Heart right ventricle (tissue), 16 donors: ENCODE measurements around the gene NDUFA8. TPM values are rescaled to one million over a fixed set of nuclear protein-coding genes. Genes with fewer than 3 reads are reported as not detected.

ENCODE experiments used
- ATAC-seq, 8 donors: fragments of 200-7000 bp; cut with Tn5 transposase; one replicate each; pipeline ENCODE4 v1.9.1; 2020; ENCODE audit warnings: mild to moderate bottlenecking in 8 of 8, moderate library complexity in 8 of 8, moderate number of reproducible peaks in 1 of 8
- DNase-seq, 2 donors: peaks; one replicate each; pipeline ENCODE4 v3.0.0-alpha.2; 2020
- H3K27ac ChIP-seq, 10 donors: fragments of 200-600 bp; sonication (generic) in 2 of 10; one replicate each; pipeline versions ENCODE4 v1.5.0 to v1.8.0; 2020 to 2022; ENCODE audit warnings: mild to moderate bottlenecking in 3 of 10
- H3K27me3 ChIP-seq, 7 donors: fragments of 200-600 bp; one replicate each; pipeline ENCODE4 v1.8.0; 2021 to 2022; ENCODE audit warnings: mild to moderate bottlenecking in 2 of 7
- H3K36me3 ChIP-seq, 9 donors: fragments of 200-600 bp; sonication (generic) in 1 of 9; one replicate each; pipeline versions ENCODE4 v1.5.0 to v1.8.0; 2020 to 2022; ENCODE audit warnings: mild to moderate bottlenecking in 2 of 9
- H3K4me1 ChIP-seq, 9 donors: fragments of 200-600 bp; sonication (generic) in 1 of 9; one replicate each; pipeline versions ENCODE4 v1.5.0 to v1.8.0; 2020 to 2022; ENCODE audit warnings: mild to moderate bottlenecking in 4 of 9
- H3K4me3 ChIP-seq, 10 donors: fragments of 200-600 bp; sonication (generic) in 2 of 10; one replicate each; pipeline versions ENCODE4 v1.5.0 to v1.8.0; 2020 to 2022; ENCODE audit warnings: mild to moderate bottlenecking in 7 of 10, moderate library complexity in 2 of 10
- H3K9me3 ChIP-seq, 11 donors: fragments of 200-600 bp in 10 of 11; sonication (generic) in 2 of 11; one replicate each; pipeline versions ENCODE4 v1.5.0 to v1.8.0; 2013 to 2022; ENCODE audit warnings: mild to moderate bottlenecking in 2 of 11, control low read depth in 1 of 11, moderate library complexity in 1 of 11
- CTCF ChIP-seq, 9 donors: fragments of 200-600 bp; sonication (generic) in 2 of 9; IDR thresholded peaks; one replicate each; pipeline versions ENCODE4 v1.5.0 to v1.8.0; 2021 to 2022; ENCODE audit warnings: antibody characterized with exemption in 9 of 9, mild to moderate bottlenecking in 5 of 9, moderate library complexity in 1 of 9
- WGBS, 2 donors: extraction: QIAGEN DNeasy Blood & Tissue Kit; methylation state at CpG; one replicate each; pipeline ENCODE4 v1.1.7; 2013; ENCODE audit warnings: inconsistent platforms in 1 of 2; 5-methylcytosine and 5-hydroxymethylcytosine counted together
- intact Hi-C, 10 donors: fragments of 100-400 bp; cut with DNase I; formaldehyde crosslinking; loops; one replicate each; pipeline versions ENCODE4 v1.11.1 to v1.14.2; 2022
- polyA plus RNA-seq, 2 donors: library from polyadenylated mRNA; stranded (reverse); fragments of 200-250 nt; gene quantifications; one replicate each; pipeline ENCODE4 v1.2.3, GENCODE V29; 2013
- total RNA-seq, 10 donors: library from RNA; stranded (reverse); fragmentation: NEBNext Ultra II Directional in 3 of 10; extraction: Animal tissue kit (Norgen Biotek cat#: 25700) in 3 of 10; gene quantifications; one replicate each; pipeline versions ENCODE4 v1.2.1 to v1.2.4, GENCODE V29; 2021 to 2023
- donor health status: Arrhythmogenic right ventricular cardiomyopathy.
- donor health status: ischemic (EF 13 %, LVEDD 7.1; RV severe dilation, severe dysfunction).
- donor health status: healthy with polysubstance abuse.
- donor health status: DM: no; HTN: yes; CAD: no.
- donor health status: DM: no; HTN: no; CAD: no.
- donor health status: ischemic (EF 25% LVEDD 6.9; RV normal size, moderate dysfunction).
- donor health status: ischemic (EF 25% LVEDD 5.7; RV mildly dilated, moderate dysfunction).
- donor health status: healthy.
- donor health status: DM: yes; HTN: yes; CAD: no.
- donor health status: Ischemic cardiomyopathy.
- donor health status: ischemic (EF 35%, LVEDD 5.7; RV mildly dilated, moderate dysfunction).
- donor health status: nonischemic (EF 11% LVEDD 7.7; RV severe dilation, severe dysfunction).
- donor health status: DM: yes; HTN: yes; CAD: no.
- donor health status: PGD.
- donor health status: ischemic (EF 29% LVEDD 5.4; RV normal size, mild dysfunction).
- donor health status: nonischemic (EF 23%, LVEDD 6.1; RV moderate dilation, normal function).

NDUFA8 gene
- total and polyA plus RNA-seq, 12 donors, result 222 to 739 (median 313) TPM

DNA sequence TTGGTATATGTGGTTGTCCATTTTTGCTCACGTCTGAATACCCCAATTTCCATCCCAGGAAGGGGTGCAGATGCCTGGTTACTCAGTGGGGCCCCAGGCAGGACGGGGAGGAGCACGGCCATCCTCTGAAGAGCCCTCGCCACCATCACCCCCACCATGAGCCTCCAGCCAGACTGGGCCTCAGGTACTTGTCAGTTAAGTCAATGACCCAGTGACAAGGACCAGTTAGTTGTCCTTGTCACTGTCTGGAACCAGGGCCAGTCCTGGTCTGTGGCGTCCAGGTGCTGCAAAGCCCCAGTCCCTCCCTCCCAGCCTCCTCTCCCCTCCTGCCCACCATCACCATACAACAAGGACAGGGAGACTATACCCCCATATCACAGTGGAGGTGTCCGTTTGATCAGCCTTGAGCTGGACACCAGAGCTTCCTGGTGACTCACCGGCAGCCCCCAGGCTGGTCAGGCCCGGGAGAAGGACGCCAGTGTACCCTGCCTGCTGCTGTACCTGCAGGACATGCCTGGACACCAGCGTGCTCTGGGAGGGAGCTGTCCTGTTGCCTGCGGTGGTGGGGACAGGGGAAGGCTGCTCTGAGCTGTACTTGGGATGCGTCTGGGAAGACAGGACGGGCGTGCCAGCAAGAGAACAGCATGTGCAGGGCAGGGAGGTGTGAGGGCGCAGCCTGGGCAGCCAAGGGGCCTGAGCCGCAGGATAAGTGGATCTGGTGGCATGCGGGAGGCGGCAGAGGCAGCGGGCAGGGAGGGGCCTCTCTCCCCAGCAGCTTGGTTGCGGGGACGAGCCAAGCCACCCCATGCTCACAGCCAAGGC is 33.9 kb downstream of the NDUFA8 start:
- WGBS, 2 donors, result 36 to 47% methylated on average over 21 of the region's 21 CpGs

DNA sequence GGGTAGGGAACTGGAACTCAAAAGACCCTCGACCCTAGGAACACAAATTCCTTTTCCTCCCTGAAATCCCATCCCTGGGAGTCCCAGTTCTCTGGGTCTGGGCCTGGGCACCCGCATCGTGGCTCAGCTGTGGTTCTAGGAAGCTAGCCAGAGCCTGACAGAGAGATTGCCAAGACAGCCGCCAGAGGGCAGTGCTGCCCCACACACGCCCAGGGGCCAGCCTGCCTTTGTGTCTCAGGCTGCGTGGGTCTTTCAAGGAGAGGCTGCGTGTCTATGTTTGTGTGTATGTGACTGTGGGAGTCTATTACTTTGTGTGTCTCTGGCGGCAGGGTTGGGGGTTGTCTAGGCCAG is 34.4 kb downstream of the NDUFA8 start:
- Histone ChIP-seq H3K4me1 (peaks cover 12 to 47% (median 30%) of the 10 kb centered on the region in 9 donors), H3K9me3 (no peaks in the 10 kb centered on the region), H3K27ac (no peak overlapping the region), H3K27me3 (peaks cover 0 to 32% (median 3%) of the 10 kb centered on the region in 7 donors), H3K36me3 (no peaks in the 10 kb centered on the region), H3K4me3 (no peak overlapping the region)
- 0 to 1% methylated on average over 8 of the region's 8 CpGs for WGBS, 2 donors
- intact Hi-C loops, result loop anchor here (1.0 to 10.0 kb wide), 9 partner anchors 137 to 690 kb away; partner anchors contain the start of genes MRRF (in 3 of the 10) and RBM18 (in 3 of the 10)
- DNase-seq (peak; percentile 79 to 85), ATAC-seq (peak; percentile 78 to 91 (median 84))
- TF ChIP-seq CTCF (IDR thresholded peaks at IDR 0.05), result peak in 8 of 9 donors; percentile 90 to 98 (median 96)

More for the DNA sequence above, 33.9 kb downstream of the NDUFA8 start:
- Histone ChIP-seq H3K4me3 (peak overlapping the region in 6 of 10 donors; percentile 19 to 49 (median 43)), H3K27me3 (peaks cover 0 to 32% (median 3%) of the 10 kb centered on the region in 7 donors), H3K27ac (peak overlapping the region in 4 of 10 donors; percentile 10 to 36 (median 22)), H3K9me3 (no peaks in the 10 kb centered on the region), H3K4me1 (peaks cover 12 to 52% (median 30%) of the 10 kb centered on the region in 9 donors), H3K36me3 (no peaks in the 10 kb centered on the region)
- peak in 1 of 9 donors; percentile 7 for TF ChIP-seq CTCF (IDR thresholded peaks at IDR 0.05)
- peak in 6 of 8 donors; percentile 4 to 23 (median 17) for ATAC-seq
- DNase-seq, result no peak
- intact Hi-C loops, result loop anchor here (1.0 to 10.0 kb wide), 9 partner anchors 137 to 689 kb away; partner anchors contain the start of genes MRRF (in 3 of the 10) and RBM18 (in 3 of the 10)

DNA sequence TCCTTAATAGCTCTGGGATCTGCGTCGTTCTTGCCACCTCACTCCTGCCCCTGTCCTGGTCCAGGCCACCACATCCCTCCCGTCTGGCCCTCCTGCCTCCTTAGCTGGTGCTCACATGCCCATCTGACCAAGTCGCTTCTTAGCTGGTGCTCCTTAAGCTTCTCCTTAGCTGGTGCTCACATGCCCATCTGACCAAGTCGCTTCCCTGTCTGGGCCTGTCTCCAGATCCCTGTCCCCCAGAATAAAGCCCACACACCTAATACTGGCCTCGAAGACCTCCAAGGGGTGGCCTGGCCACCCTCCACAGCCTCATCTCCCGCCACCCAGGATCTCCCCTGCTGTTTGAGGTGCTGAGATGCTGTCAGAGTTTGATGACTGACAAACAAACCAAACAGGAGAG is 35.1 kb downstream of the NDUFA8 start:
- 74 to 75% methylated on average over 7 of the region's 7 CpGs for WGBS, 2 donors
- Histone ChIP-seq H3K9me3 (no peaks in the 10 kb centered on the region), H3K4me1 (peaks cover 12 to 47% (median 30%) of the 10 kb centered on the region in 9 donors), H3K36me3 (no peaks in the 10 kb centered on the region), H3K4me3 (no peak overlapping the region), H3K27me3 (peaks cover 0 to 32% (median 3%) of the 10 kb centered on the region in 7 donors), H3K27ac (no peak overlapping the region)
- ATAC-seq (no peak), DNase-seq (no peak)
- TF ChIP-seq CTCF (IDR thresholded peaks at IDR 0.05), result no peak
- intact Hi-C loops, result loop anchor here in 8 of 10 donors (2.0 to 10.0 kb wide), 6 partner anchors 140 to 690 kb away; partner anchors contain the start of genes MRRF (in 1 of the 8) and RBM18 (in 1 of the 8)

- WGBS, 2 donors, result 76 to 85% methylated on average over 1 of the region's 1 CpG
- Histone ChIP-seq H3K4me3 (no peak overlapping the region), H3K36me3 (no peaks in the 10 kb centered on the region)
Observed at GRCh38 chr9:122124048-122124447, 35.5 kb downstream of the NDUFA8 start.

More at GRCh38 chr9:122124048-122124447, 35.5 kb downstream of the NDUFA8 start:
- Histone ChIP-seq H3K9me3 (no peaks in the 10 kb centered on the region), H3K4me1 (peaks cover 12 to 43% (median 29%) of the 10 kb centered on the region in 9 donors), H3K27me3 (peaks cover 0 to 32% (median 3%) of the 10 kb centered on the region in 7 donors), H3K27ac (no peak overlapping the region)
- intact Hi-C loops, result loop anchor here in 8 of 10 donors (2.0 to 10.0 kb wide), 6 partner anchors 141 to 691 kb away; partner anchors contain the start of genes MRRF (in 1 of the 8) and RBM18 (in 1 of the 8)
- no peak for DNase-seq
- no peak for TF ChIP-seq CTCF (IDR thresholded peaks at IDR 0.05)
- no peak for ATAC-seq
